LNCAP (cell line): ENCODE measurements around the gene EPS15.

ENCODE experiments used
- CTCF ChIP-seq: fragments of 450-650 bp; IDR thresholded peaks from 2 replicates; pipeline ENCODE4 v1.5.1; 2017; ENCODE audit warnings: mild to moderate bottlenecking

EPS15 gene

GRCh38 chr1:51469518-51469917 is 49.5 kb downstream of the EPS15 start:
- no peak for TF ChIP-seq CTCF

GRCh38 chr1:51464828-51465227 is 54.2 kb downstream of the EPS15 start:
- TF ChIP-seq CTCF: no peak

- no peak for TF ChIP-seq CTCF
Observed at GRCh38 chr1:51463561-51463960, 55.5 kb downstream of the EPS15 start.

GRCh38 chr1:51454554-51454953 is 64.5 kb downstream of the EPS15 start:
- no peak for TF ChIP-seq CTCF

GRCh38 chr1:51453010-51453409 is 66.1 kb downstream of the EPS15 start:
- no peak for TF ChIP-seq CTCF

- no peak for TF ChIP-seq CTCF
Observed at GRCh38 chr1:51445351-51446090, 73.5 kb downstream of the EPS15 start.

GRCh38 chr1:51444534-51445192 is 74.4 kb downstream of the EPS15 start:
- TF ChIP-seq CTCF: no peak
